ENCODE results near the gene MRPL22.
"Not testable (repeated sequence)": the region's sequence is repeated elsewhere in the genome, so short reads cannot be mapped to it uniquely, and the experiment has no call there.

The MRPL22 gene

GRCh38 chr5:154997746-154998145, 56.9 kb downstream of the MRPL22 start:
- FAIRE-seq = no peak

GRCh38 chr5:154999865-155000264, 59.0 kb downstream of the MRPL22 start:
- FAIRE-seq = no peak

GRCh38 chr5:155001523-155001922, 60.6 kb downstream of the MRPL22 start:
- no peak for FAIRE-seq

GRCh38 chr5:155002722-155003121, 61.8 kb downstream of the MRPL22 start:
- FAIRE-seq = not testable (repeated sequence)

- FAIRE-seq = no peak
These were observed 63.4 kb downstream of the MRPL22 start for GRCh38 chr5:155004138-155004744.

- not testable (repeated sequence) for FAIRE-seq
These were observed 65.4 kb downstream of the MRPL22 start for GRCh38 chr5:155006265-155006664.

- FAIRE-seq = no peak
These were observed 67.8 kb downstream of the MRPL22 start for GRCh38 chr5:155008669-155009068.

GRCh38 chr5:155010881-155011280, 70.0 kb downstream of the MRPL22 start:
- FAIRE-seq = no peak

GRCh38 chr5:155013526-155013925, 72.7 kb downstream of the MRPL22 start, which contains the start of gene KIF4B:
TSS of gene KIF4B (plus strand) at chr5:155013755. CDS start at chr5:155013860, 105 bp downstream.
- FAIRE-seq = no peak

GRCh38 chr5:155015239-155015638, 74.4 kb downstream of the MRPL22 start:
- no peak for FAIRE-seq

GRCh38 chr5:155017610-155018009, 76.7 kb downstream of the MRPL22 start:
- FAIRE-seq = no peak

Measured in TTC549 (cell line).